ENCODE measurements around the gene MBLAC2.

Gene MBLAC2

GRCh38 chr5:90480699-90481098, 6.1 kb upstream of the MBLAC2 start:
- no peak for TF ChIP-seq CTCF (conservative IDR thresholded peaks at IDR 0.05; ENCODE audit: low read depth, low read length)
- H3K4me3 ChIP-seq (ENCODE audit: low read depth, low read length) = no peak overlapping the region
- DNase-seq (ENCODE audit: low read depth) = no peak

GRCh38 chr5:90479611-90480385, 5.2 kb upstream of the MBLAC2 start:
- TF ChIP-seq CTCF (conservative IDR thresholded peaks at IDR 0.05; ENCODE audit: low read depth, low read length) = no peak
- DNase-seq (ENCODE audit: low read depth) = no peak

GRCh38 chr5:90477621-90478215, 3.1 kb upstream of the MBLAC2 start:
- DNase-seq (ENCODE audit: low read depth) = no peak
- no peak overlapping the region for H3K4me3 ChIP-seq (ENCODE audit: low read depth, low read length)
- no peak for TF ChIP-seq CTCF (conservative IDR thresholded peaks at IDR 0.05; ENCODE audit: low read depth, low read length)

More at GRCh38 chr5:90479611-90480385, 5.2 kb upstream of the MBLAC2 start:
- no peak overlapping the region for H3K4me3 ChIP-seq (ENCODE audit: low read depth, low read length)

- no peak for TF ChIP-seq CTCF (conservative IDR thresholded peaks at IDR 0.05; ENCODE audit: low read depth, low read length)
- no peak overlapping the region for H3K4me3 ChIP-seq (ENCODE audit: low read depth, low read length)
- peak; percentile 28 for DNase-seq (ENCODE audit: low read depth)
Observed at GRCh38 chr5:90477073-90477472, 2.5 kb upstream of the MBLAC2 start.

- no peak overlapping the region for H3K4me3 ChIP-seq (ENCODE audit: low read depth, low read length)
- TF ChIP-seq CTCF (conservative IDR thresholded peaks at IDR 0.05; ENCODE audit: low read depth, low read length) = no peak
- no peak for DNase-seq (ENCODE audit: low read depth)
Observed at GRCh38 chr5:90476391-90476790, 1.8 kb upstream of the MBLAC2 start.

- DNase-seq (ENCODE audit: low read depth) = no peak
- TF ChIP-seq CTCF (conservative IDR thresholded peaks at IDR 0.05; ENCODE audit: low read depth, low read length) = no peak
- peak overlapping the region; percentile 72 for H3K4me3 ChIP-seq (ENCODE audit: low read depth, low read length)
Observed at GRCh38 chr5:90475436-90475980, 937 bp upstream of the MBLAC2 start.
